Activated CD8-positive, alpha-beta T cell treated with anti-CD3 and anti-CD28 coated beads, Interleukin-2, amount 10 ng/mL, durations not matched to agents 7 days and 5 days (primary cell): ENCODE data around the gene LRRC66. TPM values are rescaled to one million over a fixed set of nuclear protein-coding genes. Genes with fewer than 3 reads are reported as not detected.

Source experiments
- ATAC-seq: fragments of 150-1000 bp; cut with Tn5 transposase; one replicate; pipeline ENCODE4 v1.10.0; 2021; ENCODE audit warnings: moderate library complexity
- CTCF ChIA-PET: fragments of 350-600 bp; sonication (Branson Sonifier 250); formaldehyde crosslinking; loops from one replicate; lab custom pipeline; 2021; ENCODE audit warnings: antibody characterized with exemption; lab: Charles Lee
- POLR2A ChIA-PET: fragments of 350-600 bp; sonication (Branson Sonifier 250); formaldehyde crosslinking; loops from one replicate; lab custom pipeline; 2021; ENCODE audit warnings: antibody characterized with exemption; lab: Charles Lee
- DNase-seq: peaks from one replicate; pipeline ENCODE4 v3.0.0-alpha.2; 2020
- H3K27ac Mint-ChIP-seq: one replicate; pipeline ENCODE4 v1.8.0; 2021; ENCODE audit warnings: mild to moderate bottlenecking, mixed read lengths
- H3K27me3 Mint-ChIP-seq: one replicate; pipeline ENCODE4 v1.8.0; 2021; ENCODE audit warnings: low read depth, mixed read lengths
- H3K36me3 Mint-ChIP-seq: one replicate; pipeline ENCODE4 v1.8.0; 2021; ENCODE audit warnings: low read depth, mixed read lengths
- H3K4me1 Mint-ChIP-seq: one replicate; pipeline ENCODE4 v1.8.0; 2021; ENCODE audit warnings: low read depth, mixed read lengths
- H3K4me3 Mint-ChIP-seq: one replicate; pipeline ENCODE4 v1.8.0; 2021; ENCODE audit warnings: mild to moderate bottlenecking, mixed read lengths
- H3K9me3 Mint-ChIP-seq: one replicate; pipeline ENCODE4 v1.8.0; 2022; ENCODE audit warnings: mixed read lengths; ENCODE audit not compliant: insufficient read depth
- total RNA-seq, 2 experiments: library from RNA; stranded (reverse); gene quantifications; one replicate each; pipeline ENCODE4 v1.2.3, GENCODE V29; 2021

The LRRC66 gene
- total RNA-seq, 2 experiments from 2014 or later = 0.08 to 0.13 TPM

GRCh38 chr4:52038103-52038912, 18.1 kb upstream of the LRRC66 start, which contains the start of gene SGCB:
TSS of gene SGCB (minus strand) at chr4:52038299. CDS start at chr4:52038259, 40 bp downstream.
- ChIA-PET CTCF (no interaction called here), POLR2A (no interaction called here)
- ATAC-seq = peak; percentile 96
- H3K9me3 Mint-ChIP-seq = no peaks in the 10 kb centered on the region
- H3K4me1 Mint-ChIP-seq = peaks cover 23% of the 10 kb centered on the region
- H3K27me3 Mint-ChIP-seq = peaks cover 40% of the 10 kb centered on the region
- H3K4me3 Mint-ChIP-seq = peak within 1 kb of the TSS; percentile 83
- peak; percentile 76 for DNase-seq
- no peaks in the 10 kb centered on the region for H3K36me3 Mint-ChIP-seq
- peak within 1 kb of the TSS; percentile 66 for H3K27ac Mint-ChIP-seq

GRCh38 chr4:52037689-52038102, 17.5 kb upstream of the LRRC66 start:
- H3K4me3 Mint-ChIP-seq = peak overlapping the region; percentile 83
- DNase-seq = peak; percentile 46
- H3K36me3 Mint-ChIP-seq = no peaks in the 10 kb centered on the region
- ChIA-PET POLR2A (no interaction called here), CTCF (interaction anchor here (1.5 kb wide), 1 partner anchor 141 kb away, joined by 5 read pairs; no protein-coding TSS in a partner anchor)
- H3K4me1 Mint-ChIP-seq = peaks cover 23% of the 10 kb centered on the region
- peaks cover 35% of the 10 kb centered on the region for H3K27me3 Mint-ChIP-seq
- ATAC-seq = peak; percentile 61
- no peaks in the 10 kb centered on the region for H3K9me3 Mint-ChIP-seq
- H3K27ac Mint-ChIP-seq = peak overlapping the region; percentile 66

- Mint-ChIP-seq H3K36me3 (peaks cover 1% of the 10 kb centered on the region), H3K4me3 (peak overlapping the region; percentile 83), H3K27ac (peak overlapping the region; percentile 66), H3K4me1 (peaks cover 23% of the 10 kb centered on the region), H3K9me3 (no peaks in the 10 kb centered on the region), H3K27me3 (peaks cover 30% of the 10 kb centered on the region)
- ChIA-PET POLR2A (no interaction called here), CTCF (interaction anchor here (1.5 kb wide), 2 partner anchors 11 to 141 kb away, joined by 5 read pairs; no protein-coding TSS in a partner anchor)
- DNase-seq (no peak), ATAC-seq (no peak)
These were observed 16.8 kb upstream of the LRRC66 start for GRCh38 chr4:52036886-52037530.

- Mint-ChIP-seq H3K27me3 (peaks cover 16% of the 10 kb centered on the region), H3K36me3 (peaks cover 9% of the 10 kb centered on the region), H3K27ac (no peak overlapping the region), H3K4me3 (no peak overlapping the region), H3K9me3 (no peaks in the 10 kb centered on the region), H3K4me1 (peaks cover 23% of the 10 kb centered on the region)
- ChIA-PET CTCF (no interaction called here), POLR2A (no interaction called here)
- no peak for ATAC-seq
- DNase-seq = no peak
These were observed 15.0 kb upstream of the LRRC66 start for GRCh38 chr4:52035190-52035589.

- Mint-ChIP-seq H3K4me1 (peaks cover 12% of the 10 kb centered on the region), H3K36me3 (peaks cover 19% of the 10 kb centered on the region), H3K9me3 (no peaks in the 10 kb centered on the region), H3K27ac (no peak overlapping the region), H3K27me3 (peaks cover 3% of the 10 kb centered on the region), H3K4me3 (no peak overlapping the region)
- POLR2A ChIA-PET = no interaction called here
- CTCF ChIA-PET = no interaction called here
- ATAC-seq (no peak), DNase-seq (no peak)
These were observed 11.8 kb upstream of the LRRC66 start for GRCh38 chr4:52032005-52032404.

GRCh38 chr4:52028970-52029369, 8.8 kb upstream of the LRRC66 start:
- Mint-ChIP-seq H3K27me3 (no peaks in the 10 kb centered on the region), H3K27ac (no peak overlapping the region), H3K4me1 (no peaks in the 10 kb centered on the region), H3K4me3 (no peak overlapping the region), H3K36me3 (peaks cover 23% of the 10 kb centered on the region), H3K9me3 (no peaks in the 10 kb centered on the region)
- ATAC-seq (no peak), DNase-seq (no peak)
- ChIA-PET CTCF (no interaction called here), POLR2A (no interaction called here)

GRCh38 chr4:52017814-52018213, 2.3 kb downstream of the LRRC66 start:
- DNase-seq (no peak), ATAC-seq (no peak)
- Mint-ChIP-seq H3K4me1 (no peaks in the 10 kb centered on the region), H3K36me3 (no peaks in the 10 kb centered on the region), H3K9me3 (no peaks in the 10 kb centered on the region), H3K27ac (no peak overlapping the region), H3K4me3 (no peak overlapping the region), H3K27me3 (no peaks in the 10 kb centered on the region)
- ChIA-PET POLR2A (no interaction called here), CTCF (no interaction called here)

GRCh38 chr4:52016981-52017380, 3.2 kb downstream of the LRRC66 start:
- POLR2A ChIA-PET = no interaction called here
- ATAC-seq = no peak
- Mint-ChIP-seq H3K9me3 (no peaks in the 10 kb centered on the region), H3K4me1 (no peaks in the 10 kb centered on the region), H3K36me3 (no peaks in the 10 kb centered on the region), H3K4me3 (no peak overlapping the region), H3K27me3 (no peaks in the 10 kb centered on the region), H3K27ac (no peak overlapping the region)
- CTCF ChIA-PET = no interaction called here
- DNase-seq = no peak

- POLR2A ChIA-PET = no interaction called here
- H3K36me3 Mint-ChIP-seq = no peaks in the 10 kb centered on the region
- CTCF ChIA-PET = interaction anchor here (1.2 kb wide), 1 partner anchor 105 kb away, joined by 3 read pairs; no protein-coding TSS in a partner anchor
- no peaks in the 10 kb centered on the region for H3K9me3 Mint-ChIP-seq
- DNase-seq (no peak), ATAC-seq (no peak)
- H3K4me3 Mint-ChIP-seq = no peak overlapping the region
- no peaks in the 10 kb centered on the region for H3K4me1 Mint-ChIP-seq
- H3K27ac Mint-ChIP-seq = no peak overlapping the region
- H3K27me3 Mint-ChIP-seq = no peaks in the 10 kb centered on the region
These were observed 4.8 kb downstream of the LRRC66 start for GRCh38 chr4:52015366-52015765.

GRCh38 chr4:52014903-52015302, 5.3 kb downstream of the LRRC66 start:
- no peaks in the 10 kb centered on the region for H3K9me3 Mint-ChIP-seq
- CTCF ChIA-PET = interaction anchor here (1.2 kb wide), 1 partner anchor 105 kb away, joined by 3 read pairs; no protein-coding TSS in a partner anchor
- POLR2A ChIA-PET = no interaction called here

GRCh38 chr4:52012651-52013050, 7.5 kb downstream of the LRRC66 start:
- ATAC-seq (no peak), DNase-seq (no peak)
- H3K27me3 Mint-ChIP-seq = no peaks in the 10 kb centered on the region
- no peaks in the 10 kb centered on the region for H3K9me3 Mint-ChIP-seq
- no peaks in the 10 kb centered on the region for H3K36me3 Mint-ChIP-seq
- no peak overlapping the region for H3K27ac Mint-ChIP-seq
- H3K4me3 Mint-ChIP-seq = no peak overlapping the region
- ChIA-PET CTCF (no interaction called here), POLR2A (no interaction called here)
- no peaks in the 10 kb centered on the region for H3K4me1 Mint-ChIP-seq

More at GRCh38 chr4:52014903-52015302, 5.3 kb downstream of the LRRC66 start:
- H3K27me3 Mint-ChIP-seq = no peaks in the 10 kb centered on the region
- H3K4me3 Mint-ChIP-seq = no peak overlapping the region
- H3K4me1 Mint-ChIP-seq = no peaks in the 10 kb centered on the region
- ATAC-seq (no peak), DNase-seq (no peak)
- H3K27ac Mint-ChIP-seq = no peak overlapping the region
- H3K36me3 Mint-ChIP-seq = no peaks in the 10 kb centered on the region

GRCh38 chr4:52010986-52011385, 9.2 kb downstream of the LRRC66 start:
- H3K27me3 Mint-ChIP-seq = no peaks in the 10 kb centered on the region
- no peaks in the 10 kb centered on the region for H3K4me1 Mint-ChIP-seq
- CTCF ChIA-PET = no interaction called here
- POLR2A ChIA-PET = no interaction called here
- no peaks in the 10 kb centered on the region for H3K36me3 Mint-ChIP-seq
- DNase-seq (no peak), ATAC-seq (no peak)
- H3K9me3 Mint-ChIP-seq = no peaks in the 10 kb centered on the region
- no peak overlapping the region for H3K27ac Mint-ChIP-seq
- no peak overlapping the region for H3K4me3 Mint-ChIP-seq
